Large intestine (tissue), 3 donors: ENCODE data around the gene KAZN. TPM values are rescaled to one million over a fixed set of nuclear protein-coding genes. Genes with fewer than 3 reads are reported as not detected.

Source experiments
- DNase-seq, 2 donors: peaks; one replicate each; pipeline versions ENCODE4 v3.0.0 to v3.0.0-alpha.2; 2013
- H3K27ac ChIP-seq: one replicate; pipeline ENCODE4 v1.5.1; 2013; ENCODE audit warnings: low read length
- H3K27me3 ChIP-seq: 2 replicates; pipeline ENCODE4 v1.6.1; 2013; ENCODE audit warnings: low read length; ENCODE audit not compliant: control insufficient read depth, insufficient read depth
- H3K36me3 ChIP-seq: 2 replicates; pipeline ENCODE4 v1.6.1; 2013; ENCODE audit warnings: low read length; ENCODE audit not compliant: control insufficient read depth, insufficient read depth
- H3K4me1 ChIP-seq: one replicate; pipeline ENCODE4 v1.6.1; 2013; ENCODE audit warnings: low read length; ENCODE audit not compliant: control insufficient read depth, insufficient read depth
- H3K4me3 ChIP-seq: one replicate; pipeline ENCODE4 v1.5.1; 2013; ENCODE audit warnings: low read length
- H3K9me3 ChIP-seq: one replicate; pipeline ENCODE4 v1.6.1; 2013; ENCODE audit warnings: mild to moderate bottlenecking, low read depth, low read length, moderate library complexity; ENCODE audit not compliant: control insufficient read depth
- WGBS: methylation state at CpG from one replicate; pipeline ENCODE4 v1.1.5; 2013; ENCODE audit warnings: low lambda C conversion rate; ENCODE audit not compliant: insufficient coverage; 5-methylcytosine and 5-hydroxymethylcytosine counted together
- polyA plus RNA-seq: library from polyadenylated mRNA; unstranded; fragments of 120-200 nt; gene quantifications from one replicate; pipeline ENCODE4 v1.2.1, GENCODE V29; 2013

KAZN gene
- polyA plus RNA-seq, 1 donor, result 30.4 TPM

DNA sequence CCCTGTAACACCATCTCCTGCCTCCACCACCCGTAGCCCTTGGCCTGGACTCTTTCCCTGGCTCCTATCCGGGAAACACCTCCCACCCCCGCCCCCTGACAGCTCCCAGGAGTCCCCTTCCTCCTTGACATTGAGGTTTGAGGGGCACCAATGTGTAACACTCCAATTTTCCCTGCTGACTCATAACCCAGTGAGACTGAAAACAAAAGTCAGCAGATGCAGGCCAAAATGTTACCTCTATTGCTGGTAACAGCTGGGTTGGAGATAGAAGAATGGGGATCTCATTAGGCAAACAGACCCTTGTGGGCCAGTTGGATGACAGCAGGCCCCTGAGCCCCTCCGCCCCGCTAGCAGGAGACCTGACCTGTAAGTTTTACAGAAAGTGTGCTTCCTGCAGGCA lies 237.2 kb downstream of the KAZN start:
- Histone ChIP-seq H3K27me3 (no peaks in the 10 kb centered on the region), H3K9me3 (no peaks in the 10 kb centered on the region), H3K27ac (no peak overlapping the region), H3K4me3 (no peak overlapping the region), H3K4me1 (no peaks in the 10 kb centered on the region), H3K36me3 (no peaks in the 10 kb centered on the region)
- WGBS, result no CpG with 5 or more reads among the region's 5 CpGs
- no peak for DNase-seq

DNA sequence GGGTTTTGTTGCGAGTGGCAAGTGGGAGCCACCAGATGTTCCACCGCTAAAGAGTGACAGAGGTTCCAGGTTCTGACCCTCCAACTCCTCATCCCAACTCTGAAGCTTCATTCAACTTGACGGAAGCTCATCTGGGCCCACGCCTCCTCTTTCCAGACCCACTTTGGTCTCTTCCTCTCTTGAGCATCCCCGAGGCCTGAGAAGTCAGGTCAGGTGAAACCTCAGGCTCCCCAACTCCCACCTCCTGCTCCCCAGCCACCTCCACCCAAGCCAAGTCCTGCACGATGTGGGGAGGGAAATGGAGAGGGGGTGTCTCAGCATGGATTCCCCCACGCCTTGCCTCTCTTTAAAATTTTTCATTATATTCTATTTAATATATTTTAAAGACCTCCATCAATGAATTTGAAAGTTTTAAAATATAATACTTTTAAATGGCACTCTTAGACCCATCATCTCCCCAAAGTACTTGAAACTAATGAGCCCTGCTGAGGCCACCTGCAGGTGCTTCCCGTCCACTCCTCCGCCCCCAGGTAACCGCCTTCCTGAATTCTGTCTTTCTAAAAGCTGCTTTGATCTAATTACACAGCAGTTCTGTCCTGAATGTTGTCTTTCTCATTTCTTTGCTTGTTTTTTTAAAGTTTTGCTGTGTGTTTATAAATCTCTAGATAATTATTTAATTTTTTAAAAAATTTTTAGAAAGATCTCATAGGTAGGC lies 238.1 kb downstream of the KAZN start:
- Histone ChIP-seq H3K27ac (no peak overlapping the region), H3K36me3 (no peaks in the 10 kb centered on the region), H3K4me3 (no peak overlapping the region), H3K9me3 (no peaks in the 10 kb centered on the region), H3K27me3 (no peaks in the 10 kb centered on the region), H3K4me1 (no peaks in the 10 kb centered on the region)
- no peak for DNase-seq
- 60% methylated on average over 2 of the region's 10 CpGs for WGBS

DNA sequence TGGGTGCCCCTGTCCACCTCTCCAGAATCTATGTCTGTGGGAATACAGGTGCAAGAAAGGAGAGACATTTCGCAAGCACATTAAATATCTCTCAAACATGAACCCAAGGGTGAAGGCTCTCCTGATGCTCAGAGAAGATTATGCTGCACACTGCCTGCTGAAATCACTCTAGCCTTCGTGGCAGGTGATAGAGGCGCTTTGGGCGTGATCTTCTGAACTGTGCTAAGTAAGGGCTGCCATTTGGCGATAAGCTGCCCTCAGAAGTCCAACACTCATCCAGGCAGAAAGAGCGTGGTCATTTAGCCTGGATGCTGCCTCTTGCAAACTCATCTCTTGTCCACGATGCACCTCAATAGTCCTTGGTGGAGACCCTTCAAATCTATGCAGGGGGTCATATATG lies 241.9 kb downstream of the KAZN start:
- no CpG with 5 or more reads among the region's 7 CpGs for WGBS
- no peak overlapping the region for H3K27ac ChIP-seq

DNA sequence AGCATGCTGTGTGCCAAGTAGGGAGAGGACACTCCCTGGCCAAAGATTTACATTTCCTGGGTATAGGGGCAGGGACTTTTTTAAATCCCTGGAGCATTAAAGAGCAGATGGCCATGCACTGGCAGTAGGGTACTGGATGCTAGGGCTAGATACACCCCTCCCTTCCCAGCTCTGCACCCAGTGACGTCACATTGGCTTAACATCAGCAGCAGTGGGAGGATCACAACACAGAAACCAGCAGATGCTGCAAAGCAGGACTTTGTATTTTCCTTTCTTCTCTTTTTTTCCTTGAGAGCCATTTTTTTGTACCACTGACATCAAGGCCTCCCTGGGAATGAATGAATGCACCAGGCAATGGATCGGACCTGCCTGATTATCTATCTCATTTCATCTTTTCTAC lies 243.0 kb downstream of the KAZN start:
- H3K27ac ChIP-seq, result no peak overlapping the region
- no peaks in the 10 kb centered on the region for H3K27me3 ChIP-seq
- no peaks in the 10 kb centered on the region for H3K9me3 ChIP-seq
- no peaks in the 10 kb centered on the region for H3K36me3 ChIP-seq
- H3K4me3 ChIP-seq, result no peak overlapping the region
- no CpG with 5 or more reads among the region's 2 CpGs for WGBS
- no peak for DNase-seq
- H3K4me1 ChIP-seq, result no peaks in the 10 kb centered on the region

More for the DNA sequence above, 241.9 kb downstream of the KAZN start:
- no peaks in the 10 kb centered on the region for H3K4me1 ChIP-seq
- no peak for DNase-seq
- H3K27me3 ChIP-seq, result no peaks in the 10 kb centered on the region
- no peak overlapping the region for H3K4me3 ChIP-seq
- H3K36me3 ChIP-seq, result no peaks in the 10 kb centered on the region
- no peaks in the 10 kb centered on the region for H3K9me3 ChIP-seq

DNA sequence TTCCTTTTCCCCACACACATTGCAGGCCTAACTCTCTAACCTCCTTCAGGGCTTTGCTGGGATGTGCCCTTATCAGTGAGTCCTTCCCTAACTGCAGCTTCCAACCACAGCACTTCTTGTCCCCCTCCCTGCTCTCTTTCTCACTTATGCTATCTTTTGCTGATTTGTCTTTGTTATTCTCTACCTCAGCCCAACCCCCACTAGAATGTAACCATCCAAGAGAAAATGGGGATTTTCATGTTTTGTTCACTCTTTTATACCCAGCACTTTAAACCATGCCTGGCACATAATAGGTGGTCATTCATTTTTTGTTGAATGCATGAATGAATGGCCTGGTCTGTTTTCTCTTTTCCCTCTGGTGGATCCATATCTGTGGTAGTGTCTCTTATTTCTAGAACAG lies 243.5 kb downstream of the KAZN start:
- DNase-seq, result no peak
- Histone ChIP-seq H3K36me3 (no peaks in the 10 kb centered on the region), H3K4me3 (no peak overlapping the region), H3K27ac (no peak overlapping the region), H3K9me3 (no peaks in the 10 kb centered on the region), H3K4me1 (no peaks in the 10 kb centered on the region), H3K27me3 (no peaks in the 10 kb centered on the region)

DNA sequence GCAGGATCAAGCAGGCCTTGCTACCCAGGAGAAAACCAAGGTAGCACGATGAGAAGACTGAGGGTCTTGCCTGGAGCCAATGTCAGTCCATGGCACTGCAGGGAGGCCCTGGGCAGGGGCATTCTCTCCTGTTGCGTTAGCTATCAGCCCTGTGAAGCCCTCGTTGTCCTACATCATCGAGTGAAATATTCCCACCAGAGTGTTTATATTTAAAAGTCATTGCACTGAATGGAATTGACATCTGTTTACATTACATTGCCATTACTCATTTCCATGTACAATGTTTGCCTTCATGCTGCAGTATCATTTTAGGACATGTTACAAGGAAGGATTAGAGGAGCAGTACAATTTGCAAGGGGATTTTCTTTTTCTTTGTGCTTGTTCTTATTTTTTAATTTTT lies 243.9 kb downstream of the KAZN start:
- Histone ChIP-seq H3K36me3 (no peaks in the 10 kb centered on the region), H3K27me3 (no peaks in the 10 kb centered on the region), H3K9me3 (no peaks in the 10 kb centered on the region), H3K27ac (no peak overlapping the region), H3K4me3 (no peak overlapping the region), H3K4me1 (no peaks in the 10 kb centered on the region)
- DNase-seq, result no peak
- no CpG with 5 or more reads among the region's 4 CpGs for WGBS

DNA sequence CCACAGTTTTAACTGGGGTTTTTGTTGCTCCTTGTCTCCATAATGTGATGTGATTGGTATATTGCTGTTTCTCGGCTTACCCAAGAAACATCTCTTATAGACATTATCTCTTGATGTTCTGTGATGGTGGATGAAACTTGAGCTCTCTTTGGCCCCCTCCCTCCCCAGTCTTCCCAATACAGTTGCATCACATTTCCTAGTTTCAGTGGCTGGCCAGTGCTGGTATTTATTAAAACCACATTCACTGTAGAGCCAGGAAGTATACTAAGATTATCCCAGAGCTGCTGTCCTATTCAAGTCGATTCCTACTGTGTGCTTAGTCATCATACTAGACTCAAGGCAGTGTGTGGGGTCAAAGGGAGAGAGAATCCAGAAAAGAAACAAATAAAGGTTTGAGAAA lies 244.4 kb downstream of the KAZN start:
- H3K27me3 ChIP-seq, result no peaks in the 10 kb centered on the region
- 100% methylated on average over 1 of the region's 2 CpGs for WGBS
- no peaks in the 10 kb centered on the region for H3K4me1 ChIP-seq
- no peak overlapping the region for H3K4me3 ChIP-seq
- DNase-seq, result no peak
- H3K9me3 ChIP-seq, result no peaks in the 10 kb centered on the region
- H3K36me3 ChIP-seq, result no peaks in the 10 kb centered on the region
- H3K27ac ChIP-seq, result no peak overlapping the region

DNA sequence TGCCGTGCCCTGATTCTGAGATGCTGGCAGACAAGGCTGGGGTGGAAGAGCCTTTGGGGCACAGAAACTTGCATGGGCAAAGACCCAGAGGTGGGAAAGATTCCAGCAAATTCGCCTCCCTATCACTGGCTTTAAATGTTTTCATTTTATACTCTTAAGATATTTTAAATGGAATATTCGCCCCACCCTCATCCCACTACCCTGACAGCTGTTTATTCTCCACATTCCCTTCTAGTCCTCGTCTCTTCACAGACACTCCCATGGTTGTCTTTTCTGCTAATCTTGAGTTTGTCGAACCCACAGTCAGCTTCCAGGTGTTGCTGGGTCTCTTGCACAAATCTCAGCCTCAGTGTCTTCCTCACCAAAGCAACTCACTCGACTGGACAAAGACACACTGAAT lies 245.0 kb downstream of the KAZN start:
- H3K4me1 ChIP-seq, result no peaks in the 10 kb centered on the region
- no peaks in the 10 kb centered on the region for H3K36me3 ChIP-seq
- no peak overlapping the region for H3K4me3 ChIP-seq
- no peak overlapping the region for H3K27ac ChIP-seq
- no peaks in the 10 kb centered on the region for H3K9me3 ChIP-seq
- H3K27me3 ChIP-seq, result no peaks in the 10 kb centered on the region
- no peak for DNase-seq
- WGBS, result 80% methylated on average over 2 of the region's 6 CpGs

DNA sequence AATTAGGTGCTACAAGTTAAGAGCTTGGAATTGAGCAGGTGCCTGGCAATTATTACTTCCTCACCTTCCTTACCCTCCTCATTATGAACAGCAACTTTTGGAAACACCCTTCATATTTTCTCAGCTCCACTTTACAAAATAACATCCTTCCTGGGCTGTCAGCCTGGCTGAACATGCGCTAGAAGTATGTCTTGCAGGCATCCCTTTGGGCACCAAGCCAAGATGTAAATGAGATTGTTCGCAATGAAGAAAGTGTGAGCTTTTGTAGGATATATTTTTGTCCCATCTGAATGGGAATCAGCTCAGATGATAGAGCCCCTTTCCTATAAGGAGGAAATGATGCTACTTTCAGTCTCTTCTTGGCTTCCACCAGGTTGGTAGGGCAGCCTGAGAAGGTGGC lies 245.9 kb downstream of the KAZN start:
- no peaks in the 10 kb centered on the region for H3K4me1 ChIP-seq
- WGBS, result no CpG with 5 or more reads among the region's 2 CpGs
- H3K27me3 ChIP-seq, result no peaks in the 10 kb centered on the region
- no peak overlapping the region for H3K4me3 ChIP-seq
- no peaks in the 10 kb centered on the region for H3K36me3 ChIP-seq
- no peak overlapping the region for H3K27ac ChIP-seq
- DNase-seq, result no peak
- no peaks in the 10 kb centered on the region for H3K9me3 ChIP-seq

DNA sequence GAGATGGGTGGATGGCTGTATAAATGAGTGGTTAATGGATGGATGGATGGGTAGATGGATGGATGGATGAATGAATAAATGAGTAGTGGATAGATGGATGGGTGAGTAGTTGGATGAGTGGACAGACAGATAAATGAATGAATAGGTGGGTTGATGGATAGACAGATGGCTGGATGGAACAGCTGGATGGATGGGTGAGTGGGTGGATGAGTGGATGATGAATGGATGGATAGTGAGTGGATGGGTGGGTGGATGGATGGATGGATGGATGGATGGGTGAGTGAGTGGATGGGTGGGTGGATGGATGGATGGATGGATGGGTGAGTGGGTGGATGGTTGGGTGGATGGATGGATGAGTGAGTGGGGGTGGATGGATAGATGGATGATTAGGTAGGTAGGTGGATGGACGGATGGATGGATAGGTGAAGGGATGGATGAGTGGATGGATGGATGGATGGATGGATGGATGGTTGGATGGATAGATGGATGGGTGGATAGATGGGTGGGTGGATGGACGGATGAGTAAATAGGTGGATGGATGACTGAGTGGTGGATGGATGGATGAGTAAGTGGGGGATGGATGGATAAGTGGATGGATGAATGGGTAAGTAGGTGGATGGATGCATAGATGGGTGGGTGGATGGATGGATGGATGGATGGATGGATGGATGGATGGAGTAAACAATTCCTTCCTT lies 246.6 kb downstream of the KAZN start:
- no peak for DNase-seq
- WGBS, result 100% methylated on average over 1 of the region's 2 CpGs
- H3K27ac ChIP-seq, result no peak overlapping the region

DNA sequence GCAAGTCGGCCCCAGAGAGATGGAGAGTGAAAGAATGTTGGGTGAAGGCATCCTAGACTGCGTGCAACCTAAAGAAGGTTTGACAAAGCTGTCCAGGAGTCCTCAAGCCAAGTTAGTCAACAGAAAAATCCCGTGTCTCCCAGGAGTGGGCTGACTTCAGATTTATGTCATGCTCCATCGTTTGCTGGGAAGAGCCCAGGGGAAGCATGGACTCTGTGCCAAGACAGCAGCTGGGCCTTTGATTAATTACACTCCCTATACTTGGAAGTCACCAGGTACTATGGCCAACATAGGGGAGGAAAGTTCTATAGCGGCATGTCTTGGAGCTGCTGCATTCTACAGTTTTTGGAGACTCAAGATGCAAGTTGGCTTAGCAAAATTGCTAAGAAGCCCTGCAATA lies 247.4 kb downstream of the KAZN start:
- H3K27ac ChIP-seq, result no peak overlapping the region

More for the DNA sequence above, 246.6 kb downstream of the KAZN start:
- Histone ChIP-seq H3K4me1 (no peaks in the 10 kb centered on the region), H3K36me3 (no peaks in the 10 kb centered on the region), H3K27me3 (no peaks in the 10 kb centered on the region), H3K4me3 (no peak overlapping the region), H3K9me3 (no peaks in the 10 kb centered on the region)

More for the DNA sequence above, 247.4 kb downstream of the KAZN start:
- H3K4me1 ChIP-seq, result no peaks in the 10 kb centered on the region
- H3K4me3 ChIP-seq, result no peak overlapping the region
- H3K9me3 ChIP-seq, result no peaks in the 10 kb centered on the region
- no CpG with 5 or more reads among the region's 5 CpGs for WGBS
- no peaks in the 10 kb centered on the region for H3K36me3 ChIP-seq
- no peak for DNase-seq
- no peaks in the 10 kb centered on the region for H3K27me3 ChIP-seq
